GM10248 (cell line): ENCODE results near the gene SCMH1.

Source experiments
- CTCF ChIA-PET: fragments of 300-600 bp; sonication (Branson Sonifier 250); formaldehyde crosslinking; extraction: SDS; loops from one replicate; lab custom pipeline; 2021; ENCODE audit warnings: antibody characterized with exemption; lab: Yijun Ruan, JAX
- POLR2A ChIA-PET: fragments of 350-650 bp; sonication (Branson Sonifier 250); formaldehyde crosslinking; extraction: SDS; loops from one replicate; lab custom pipeline; 2020; ENCODE audit warnings: antibody characterized with exemption; lab: Yijun Ruan, JAX
- DNase-seq: peaks from one replicate; pipeline ENCODE4 v3.0.0; 2012; ENCODE audit errors: extremely low spot score
- CTCF ChIP-seq: IDR thresholded peaks from 2 replicates; pipeline ENCODE4 v1.5.1; 2012; ENCODE audit warnings: mild to moderate bottlenecking, low read depth; ENCODE audit errors: extremely low read depth, missing control alignments, control extremely low read depth

The SCMH1 gene

GRCh38 chr1:41173651-41174050, 68.5 kb downstream of the SCMH1 start:
- DNase-seq, result no peak
- ChIA-PET POLR2A (no interaction called here), CTCF (interaction anchor here (1.0 to 1.5 kb wide), 4 partner anchors 10 to 28 kb away, joined by 3 to 8 read pairs (median 4); no protein-coding TSS in a partner anchor)
- TF ChIP-seq CTCF, result no peak

GRCh38 chr1:41171266-41171874, 70.7 kb downstream of the SCMH1 start:
- no peak for DNase-seq
- POLR2A ChIA-PET, result no interaction called here
- TF ChIP-seq CTCF, result no peak
- CTCF ChIA-PET, result no interaction called here

- POLR2A ChIA-PET, result no interaction called here
- no peak for DNase-seq
- CTCF ChIA-PET, result interaction anchor here (2.4 kb wide), 1 partner anchor 10 kb away, joined by 12 read pairs; no protein-coding TSS in a partner anchor
- TF ChIP-seq CTCF, result no peak
Measured at GRCh38 chr1:41169799-41170180, 72.3 kb downstream of the SCMH1 start.

- no peak for TF ChIP-seq CTCF
- ChIA-PET POLR2A (no interaction called here), CTCF (interaction anchor here (0.8 to 2.4 kb wide), 3 partner anchors 10 to 25 kb away, joined by 3 to 12 read pairs (median 5); no protein-coding TSS in a partner anchor)
- no peak for DNase-seq
Measured at GRCh38 chr1:41169066-41169798, 72.9 kb downstream of the SCMH1 start.

GRCh38 chr1:41167667-41168066, 74.4 kb downstream of the SCMH1 start:
- POLR2A ChIA-PET, result no interaction called here

GRCh38 chr1:41164727-41165126, 77.4 kb downstream of the SCMH1 start:
- CTCF ChIA-PET, result interaction anchor here (2.5 kb wide), 1 partner anchor 9 kb away, joined by 8 read pairs; no protein-coding TSS in a partner anchor
- no peak for TF ChIP-seq CTCF
- POLR2A ChIA-PET, result no interaction called here

More at GRCh38 chr1:41167667-41168066, 74.4 kb downstream of the SCMH1 start:
- CTCF ChIA-PET, result no interaction called here
- DNase-seq, result no peak
- no peak for TF ChIP-seq CTCF

More at GRCh38 chr1:41164727-41165126, 77.4 kb downstream of the SCMH1 start:
- no peak for DNase-seq
